IPS-15b (cell line): ENCODE data around the gene IFT22.
"Not testable (repeated sequence)": the region's sequence is repeated elsewhere in the genome, so short reads cannot be mapped to it uniquely, and the experiment has no call there.

Experiments used
- H3K27me3 ChIP-seq: one replicate; pipeline ENCODE4 v1.6.1; 2013; ENCODE audit warnings: low read length; ENCODE audit not compliant: control insufficient read depth, insufficient read depth
- H3K36me3 ChIP-seq: one replicate; pipeline ENCODE4 v1.6.1; 2013; ENCODE audit warnings: low read length; ENCODE audit not compliant: control insufficient read depth, insufficient read depth
- H3K4me1 ChIP-seq: one replicate; pipeline ENCODE4 v1.6.1; 2013; ENCODE audit warnings: mild to moderate bottlenecking, low read length; ENCODE audit not compliant: control insufficient read depth, insufficient read depth
- H3K4me3 ChIP-seq: one replicate; pipeline ENCODE4 v1.5.1; 2013; ENCODE audit warnings: low read depth, low read length
- H3K9ac ChIP-seq: one replicate; pipeline ENCODE4 v1.6.1; 2013; ENCODE audit warnings: low read depth, mild to moderate bottlenecking, low read length
- H3K9me3 ChIP-seq: one replicate; pipeline ENCODE4 v1.6.1; 2013; ENCODE audit warnings: mild to moderate bottlenecking, low read length; ENCODE audit not compliant: control insufficient read depth, insufficient read depth

Gene IFT22

DNA sequence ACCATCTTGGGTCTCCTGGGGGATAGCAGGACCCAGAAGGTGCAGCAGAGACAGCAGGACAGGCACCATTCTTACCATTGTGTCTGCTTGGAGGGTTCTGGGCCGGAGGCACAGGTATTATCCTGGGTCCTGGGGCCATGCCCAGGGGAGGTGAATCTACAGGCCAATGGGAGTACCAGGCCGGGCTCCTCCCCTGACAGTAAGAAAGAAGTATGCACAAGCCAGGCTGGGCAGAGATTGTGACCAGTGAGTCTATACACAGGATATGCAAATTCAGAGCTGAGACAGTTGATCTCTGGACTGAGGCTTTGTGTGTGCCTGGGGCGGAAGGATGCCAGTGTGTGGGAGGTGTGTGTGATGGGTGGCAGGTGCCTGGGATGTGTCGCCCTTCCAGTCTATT is 31.9 kb downstream of the IFT22 start:
- H3K9ac ChIP-seq, H3K27me3 ChIP-seq: not testable (repeated sequence)

GRCh38 chr7:101288439-101288838 is 33.2 kb downstream of the IFT22 start:
- no peak overlapping the region for H3K4me3 ChIP-seq
- peaks cover 12% of the 10 kb centered on the region for H3K4me1 ChIP-seq
- H3K9me3 ChIP-seq = no peaks in the 10 kb centered on the region
- no peaks in the 10 kb centered on the region for H3K27me3 ChIP-seq
- H3K36me3 ChIP-seq = no peaks in the 10 kb centered on the region
- H3K9ac ChIP-seq = no peak overlapping the region

More for the DNA sequence above, 31.9 kb downstream of the IFT22 start:
- H3K4me1 ChIP-seq = peaks cover 19% of the 10 kb centered on the region
- H3K36me3 ChIP-seq, H3K9me3 ChIP-seq, H3K4me3 ChIP-seq: not testable (repeated sequence)

GRCh38 chr7:101287032-101287431 is 34.6 kb downstream of the IFT22 start:
- peaks cover 8% of the 10 kb centered on the region for H3K4me1 ChIP-seq
- no peaks in the 10 kb centered on the region for H3K36me3 ChIP-seq
- H3K4me3 ChIP-seq = no peak overlapping the region
- no peak overlapping the region for H3K9ac ChIP-seq
- H3K27me3 ChIP-seq = no peaks in the 10 kb centered on the region
- H3K9me3 ChIP-seq = no peaks in the 10 kb centered on the region

DNA sequence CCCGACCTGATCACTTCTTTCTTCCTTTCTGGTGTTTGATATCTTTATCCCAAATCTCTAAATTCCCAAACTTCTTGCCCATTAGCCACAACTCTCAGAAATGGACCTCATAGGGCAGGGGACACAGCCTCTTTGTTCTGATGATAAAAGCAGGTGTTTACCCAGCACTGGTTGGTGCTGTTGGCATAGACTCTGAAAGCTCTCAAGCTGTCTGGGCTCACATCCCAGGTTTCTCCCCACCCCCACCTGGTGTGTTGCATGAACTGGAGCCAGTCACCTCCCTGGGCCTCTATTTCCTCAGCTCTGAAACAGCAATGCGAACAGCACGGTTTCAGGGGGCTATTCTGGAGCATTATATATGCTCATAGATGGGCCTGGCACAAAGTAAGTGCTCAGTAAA is 35.7 kb downstream of the IFT22 start:
- H3K4me1 ChIP-seq, H3K9ac ChIP-seq, H3K4me3 ChIP-seq, H3K9me3 ChIP-seq, H3K27me3 ChIP-seq, H3K36me3 ChIP-seq: not testable (repeated sequence)

GRCh38 chr7:101285171-101285570 is 36.4 kb downstream of the IFT22 start:
- no peak overlapping the region for H3K4me3 ChIP-seq
- peaks cover 3% of the 10 kb centered on the region for H3K4me1 ChIP-seq
- no peaks in the 10 kb centered on the region for H3K9me3 ChIP-seq
- no peaks in the 10 kb centered on the region for H3K36me3 ChIP-seq
- H3K9ac ChIP-seq = no peak overlapping the region
- no peaks in the 10 kb centered on the region for H3K27me3 ChIP-seq

DNA sequence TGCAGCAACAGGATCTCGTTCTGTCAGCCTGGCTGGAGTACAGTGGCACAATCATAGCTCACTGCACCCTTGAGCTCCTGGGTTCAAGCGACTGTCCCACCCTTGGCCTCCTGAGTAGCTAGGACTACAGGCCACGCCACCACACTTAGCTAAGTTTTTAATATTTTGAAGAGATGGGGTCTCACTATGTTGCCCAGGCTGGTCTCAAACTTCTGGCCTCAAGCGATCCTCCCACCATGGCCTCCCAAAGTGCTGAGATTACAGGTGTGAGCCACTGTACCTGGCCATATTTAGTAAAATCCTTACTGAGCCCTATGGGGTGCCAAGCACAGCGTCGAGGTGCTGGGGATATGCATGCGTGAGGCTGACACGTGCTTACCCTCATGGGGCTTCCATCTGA is 40.7 kb downstream of the IFT22 start:
- not testable (repeated sequence) for H3K9ac ChIP-seq, H3K4me3 ChIP-seq, H3K36me3 ChIP-seq, H3K4me1 ChIP-seq, H3K27me3 ChIP-seq, H3K9me3 ChIP-seq

DNA sequence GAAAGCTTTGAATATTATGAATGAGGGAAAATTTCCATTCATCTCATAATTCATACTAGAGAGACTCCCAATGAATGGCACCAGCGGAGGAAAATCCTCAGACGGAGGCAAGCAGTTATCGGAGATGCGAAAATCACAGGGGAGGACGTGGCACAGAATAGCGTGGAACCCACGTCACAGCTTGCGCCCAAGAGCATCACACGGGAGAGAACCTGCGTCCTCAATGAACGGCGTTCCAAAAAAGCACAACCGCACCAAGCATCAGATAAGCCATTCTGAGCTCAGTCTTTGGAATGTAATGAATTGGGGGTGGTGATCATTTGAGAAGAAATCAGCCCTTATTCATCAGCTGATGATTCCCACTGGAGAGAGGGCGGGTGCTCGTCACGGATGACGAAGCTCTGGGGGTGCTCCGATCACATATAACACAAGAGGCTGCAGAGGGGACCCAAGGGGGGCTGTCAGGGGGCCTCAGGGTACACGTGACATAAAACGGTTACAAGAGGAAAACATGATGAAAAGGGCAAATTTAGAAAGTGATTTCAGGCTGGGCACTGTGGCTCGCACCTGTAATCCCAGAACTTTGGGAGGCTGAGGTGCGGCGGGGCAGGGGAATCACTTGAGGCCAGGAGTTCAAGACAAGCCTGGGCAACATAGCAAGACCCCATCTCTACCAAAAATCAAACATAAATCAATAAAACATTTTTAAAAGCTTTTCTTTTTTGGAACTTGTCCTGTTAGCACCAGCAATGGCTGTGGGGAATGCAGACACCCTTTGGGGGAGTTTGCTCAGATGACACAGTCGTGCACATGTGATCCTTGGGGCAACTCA is 42.9 kb downstream of the IFT22 start:
- Histone ChIP-seq H3K9me3 (no peaks in the 10 kb centered on the region), H3K27me3 (no peaks in the 10 kb centered on the region), H3K4me1 (peaks cover 3% of the 10 kb centered on the region)

DNA sequence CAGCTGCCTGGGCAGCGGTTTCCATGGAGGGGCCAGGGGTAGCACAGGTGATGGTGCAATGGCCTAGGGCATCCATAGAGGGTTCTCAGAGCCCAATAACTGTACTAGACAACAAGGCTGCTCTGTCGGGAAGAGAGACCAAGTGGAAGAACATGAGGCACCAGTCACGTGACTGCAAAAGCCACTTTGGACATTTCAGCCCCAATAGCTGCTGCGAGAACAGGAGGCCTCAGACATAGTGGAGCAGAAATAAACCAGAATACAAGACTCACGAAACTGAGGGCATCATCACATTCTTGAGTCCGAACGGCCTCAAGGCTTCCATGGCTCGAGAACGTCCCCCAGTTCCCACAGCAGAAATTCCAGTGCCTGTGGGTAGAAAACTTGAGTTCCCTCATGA is 44.5 kb downstream of the IFT22 start:
- H3K9ac ChIP-seq = no peak overlapping the region
- peaks cover 3% of the 10 kb centered on the region for H3K4me1 ChIP-seq
- H3K27me3 ChIP-seq = no peaks in the 10 kb centered on the region
- no peaks in the 10 kb centered on the region for H3K9me3 ChIP-seq
- H3K4me3 ChIP-seq = no peak overlapping the region
- H3K36me3 ChIP-seq = no peaks in the 10 kb centered on the region

More for the DNA sequence above, 42.9 kb downstream of the IFT22 start:
- no peak overlapping the region for H3K4me3 ChIP-seq
- no peaks in the 10 kb centered on the region for H3K36me3 ChIP-seq
- H3K9ac ChIP-seq = no peak overlapping the region

DNA sequence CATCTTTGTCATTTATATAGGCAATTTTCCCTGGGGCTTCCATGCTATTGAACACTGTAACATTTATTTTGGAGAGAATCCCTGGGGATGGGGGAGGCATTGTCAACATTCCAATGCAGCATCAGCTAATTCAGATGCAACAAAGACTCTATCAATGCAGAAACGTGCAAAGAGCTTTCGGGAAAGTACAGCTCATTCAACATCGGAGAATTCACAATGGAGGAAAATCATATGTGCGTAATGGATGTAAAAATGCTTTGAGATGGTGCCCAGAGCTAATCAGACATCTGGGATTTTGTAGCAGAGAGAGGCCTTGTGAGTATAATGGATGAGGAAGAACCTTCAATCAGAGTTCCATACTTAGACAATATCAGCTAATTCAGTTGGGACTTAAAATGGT is 48.4 kb downstream of the IFT22 start:
- no peaks in the 10 kb centered on the region for H3K9me3 ChIP-seq
- H3K36me3 ChIP-seq = no peaks in the 10 kb centered on the region
- H3K4me3 ChIP-seq = no peak overlapping the region
- H3K27me3 ChIP-seq = no peaks in the 10 kb centered on the region
- H3K4me1 ChIP-seq = peaks cover 3% of the 10 kb centered on the region
- no peak overlapping the region for H3K9ac ChIP-seq

DNA sequence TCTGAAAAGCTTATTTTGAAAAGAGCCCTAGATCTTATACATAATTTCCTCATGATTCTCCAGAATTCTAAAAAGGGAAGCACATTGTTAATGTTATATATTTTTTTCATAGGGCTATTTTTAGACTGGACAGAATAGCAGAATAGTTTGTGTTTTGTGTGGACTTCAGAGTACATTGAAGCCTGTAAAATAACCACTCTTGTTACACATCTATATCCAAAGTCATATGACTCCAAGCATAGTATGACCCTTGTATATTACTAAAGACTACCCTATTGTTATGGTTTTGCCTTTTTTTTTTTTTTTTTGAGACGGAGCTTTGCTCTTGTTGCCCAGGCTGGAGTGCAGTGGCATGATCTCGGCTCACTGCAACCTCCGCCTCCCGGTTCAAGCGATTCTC is 50.6 kb downstream of the IFT22 start:
- Histone ChIP-seq H3K9me3 (no peaks in the 10 kb centered on the region), H3K9ac (no peak overlapping the region), H3K36me3 (no peaks in the 10 kb centered on the region), H3K4me3 (no peak overlapping the region), H3K4me1 (peaks cover 3% of the 10 kb centered on the region), H3K27me3 (no peaks in the 10 kb centered on the region)

DNA sequence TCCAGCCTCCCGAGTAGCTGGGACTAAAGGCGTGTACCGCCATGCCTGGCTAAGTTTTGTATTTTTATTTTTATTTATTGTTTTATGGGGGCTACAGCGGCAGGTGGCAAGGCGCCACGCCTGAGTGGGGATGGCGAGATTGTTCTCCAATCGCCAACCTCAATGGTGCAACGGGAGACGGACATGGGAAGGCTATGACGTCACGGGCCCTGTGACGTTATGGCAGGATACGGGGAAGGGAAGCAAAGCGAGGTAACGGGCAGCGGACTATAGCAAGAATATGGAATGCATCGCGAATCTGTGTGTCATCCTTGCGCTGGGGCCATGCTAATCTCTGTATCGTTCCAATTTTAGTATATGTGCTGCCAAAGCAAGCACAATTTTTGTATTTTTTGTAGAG is 51.9 kb downstream of the IFT22 start:
- Histone ChIP-seq H3K9ac (no peak overlapping the region), H3K4me1 (peaks cover 3% of the 10 kb centered on the region), H3K36me3 (no peaks in the 10 kb centered on the region), H3K9me3 (no peaks in the 10 kb centered on the region), H3K4me3 (no peak overlapping the region), H3K27me3 (no peaks in the 10 kb centered on the region)

GRCh38 chr7:101265622-101266516 is 55.7 kb downstream of the IFT22 start:
- no peak overlapping the region for H3K9ac ChIP-seq
- H3K27me3 ChIP-seq = no peaks in the 10 kb centered on the region
- no peaks in the 10 kb centered on the region for H3K4me1 ChIP-seq
- no peaks in the 10 kb centered on the region for H3K36me3 ChIP-seq
- no peaks in the 10 kb centered on the region for H3K9me3 ChIP-seq
- H3K4me3 ChIP-seq = no peak overlapping the region
